Urothelium cell line (cell line): ENCODE results near the gene AKAP6.
A peak's percentile ranks its signal among the peaks of the same experiment; 100 is the strongest.
"Not testable (repeated sequence)": the region's sequence is repeated elsewhere in the genome, so short reads cannot be mapped to it uniquely, and the experiment has no call there.

Experiments
- DNase-seq: peaks from one replicate; pipeline ENCODE4 v3.0.0; 2011; ENCODE audit warnings: low spot score, mixed read lengths
- FAIRE-seq: peaks from 2 replicates; lab custom pipeline; 2011; peaks lifted over from hg19 to GRCh38; lab: Jason Lieb, UNC

The AKAP6 gene

DNA sequence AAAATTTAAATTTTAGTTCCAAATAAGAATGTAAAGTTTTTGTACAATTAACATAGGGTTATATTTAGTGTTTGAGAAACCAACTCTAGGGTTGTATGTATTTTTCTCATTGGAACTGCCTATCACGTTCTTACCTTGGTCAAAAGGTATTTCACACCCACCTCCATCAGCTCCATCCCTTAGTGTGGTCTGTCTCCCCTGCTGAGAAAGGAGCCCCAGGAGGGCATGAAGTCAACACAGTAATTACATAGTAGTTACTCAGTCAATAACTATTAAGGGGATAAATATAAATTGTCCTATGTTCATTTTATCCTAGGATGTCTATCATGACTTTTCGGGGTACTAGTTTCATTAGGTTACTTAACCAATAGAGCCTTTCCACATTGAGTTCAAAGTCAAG lies 106.3 kb downstream of the AKAP6 start:
- FAIRE-seq (no peak), DNase-seq (no peak)

DNA sequence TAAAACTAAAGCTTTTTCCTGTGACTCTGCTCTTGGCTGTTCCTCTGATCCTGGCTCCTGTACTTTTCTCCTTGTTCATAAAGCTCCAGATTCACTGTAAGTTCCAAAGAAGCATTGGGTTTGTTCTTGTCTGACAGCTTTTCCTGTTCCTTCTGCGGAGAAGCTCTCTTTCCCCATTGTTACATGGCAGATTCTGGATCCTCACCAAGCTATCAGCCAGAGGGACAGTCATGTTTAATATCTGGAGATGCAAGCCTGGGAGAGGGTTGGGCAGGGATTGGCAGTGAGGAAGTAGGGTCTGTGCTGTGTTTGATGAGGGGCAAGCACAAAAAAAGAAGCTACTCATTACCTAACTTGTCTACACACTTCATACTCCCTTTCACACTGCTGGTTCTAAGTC lies 107.9 kb downstream of the AKAP6 start:
- DNase-seq (no peak), FAIRE-seq (no peak)

DNA sequence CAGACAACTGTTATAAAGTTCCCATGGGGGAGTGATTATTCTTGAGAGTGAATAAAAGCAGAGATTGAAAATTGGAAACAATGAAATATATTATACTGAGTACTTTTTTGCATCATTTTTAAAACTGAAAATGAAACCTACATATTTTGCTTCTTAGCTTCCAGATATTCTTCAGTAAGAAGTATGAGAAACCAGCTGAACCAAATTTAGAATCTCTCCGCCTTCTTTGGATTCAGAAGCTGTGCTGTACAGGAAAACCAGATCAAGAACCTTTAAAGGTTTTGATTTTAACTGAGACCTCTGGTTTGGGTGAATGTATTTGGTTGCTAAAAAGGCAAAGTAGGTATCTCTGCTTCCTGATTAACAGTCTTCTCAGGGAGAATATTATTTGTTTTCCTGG lies 109.4 kb downstream of the AKAP6 start:
- DNase-seq (no peak), FAIRE-seq (no peak)

- no peak for FAIRE-seq
These were observed 115.0 kb downstream of the AKAP6 start for GRCh38 chr14:32443890-32444661.

GRCh38 chr14:32447371-32447770 lies 118.3 kb downstream of the AKAP6 start:
- FAIRE-seq (no peak), DNase-seq (no peak)

More at GRCh38 chr14:32443890-32444661, 115.0 kb downstream of the AKAP6 start:
- no peak for DNase-seq

- DNase-seq (no peak), FAIRE-seq (no peak)
These were observed 120.5 kb downstream of the AKAP6 start for GRCh38 chr14:32449648-32450047.

- no peak for FAIRE-seq
- no peak for DNase-seq
These were observed 122.0 kb downstream of the AKAP6 start for GRCh38 chr14:32450919-32451675.

DNA sequence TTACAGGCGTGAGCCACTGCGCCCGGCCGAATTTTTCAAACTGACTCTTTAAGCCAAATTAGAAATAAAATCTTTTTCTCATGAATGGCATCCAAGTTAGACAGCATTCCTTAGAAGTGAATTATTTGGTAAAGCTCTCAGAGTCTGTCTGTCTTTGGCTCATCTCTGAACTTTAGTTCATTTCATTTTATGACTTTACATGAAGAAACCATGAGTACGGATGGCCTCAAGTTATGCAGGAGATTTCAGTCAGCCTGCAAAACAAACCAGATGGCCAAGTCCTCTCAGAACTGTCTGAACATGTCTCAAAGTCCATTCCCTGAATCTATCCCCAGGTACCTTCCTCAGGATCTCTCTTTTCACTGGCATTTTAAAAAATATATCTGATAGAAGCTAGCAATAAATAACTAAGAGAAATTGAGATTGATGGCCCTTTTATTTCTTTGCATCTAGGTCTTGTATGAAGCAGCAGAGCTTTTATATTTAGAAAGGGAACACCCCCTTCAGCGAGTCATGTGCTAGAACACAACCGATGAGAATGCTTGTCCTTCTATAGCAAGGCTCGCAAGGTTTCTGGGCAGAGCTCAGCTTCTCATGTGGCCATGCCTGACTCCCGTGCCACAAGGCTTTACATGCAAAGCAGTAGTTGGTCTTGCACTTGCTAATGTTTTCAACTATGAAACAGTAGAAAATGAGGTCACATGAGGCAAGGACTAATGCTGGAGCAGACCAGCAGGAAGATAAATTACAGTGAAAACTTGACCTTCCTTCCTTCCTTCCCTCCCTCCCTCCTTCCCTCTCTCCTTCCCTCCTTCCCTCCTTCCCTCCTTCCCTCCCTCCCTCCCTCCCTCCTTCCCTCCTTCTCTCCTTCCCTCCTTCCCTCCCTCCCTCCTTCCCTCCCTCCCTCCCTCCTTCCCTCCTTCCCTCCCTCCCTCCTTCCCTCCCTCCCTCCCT lies 125.0 kb downstream of the AKAP6 start:
- DNase-seq: no peak
- FAIRE-seq: no peak

DNA sequence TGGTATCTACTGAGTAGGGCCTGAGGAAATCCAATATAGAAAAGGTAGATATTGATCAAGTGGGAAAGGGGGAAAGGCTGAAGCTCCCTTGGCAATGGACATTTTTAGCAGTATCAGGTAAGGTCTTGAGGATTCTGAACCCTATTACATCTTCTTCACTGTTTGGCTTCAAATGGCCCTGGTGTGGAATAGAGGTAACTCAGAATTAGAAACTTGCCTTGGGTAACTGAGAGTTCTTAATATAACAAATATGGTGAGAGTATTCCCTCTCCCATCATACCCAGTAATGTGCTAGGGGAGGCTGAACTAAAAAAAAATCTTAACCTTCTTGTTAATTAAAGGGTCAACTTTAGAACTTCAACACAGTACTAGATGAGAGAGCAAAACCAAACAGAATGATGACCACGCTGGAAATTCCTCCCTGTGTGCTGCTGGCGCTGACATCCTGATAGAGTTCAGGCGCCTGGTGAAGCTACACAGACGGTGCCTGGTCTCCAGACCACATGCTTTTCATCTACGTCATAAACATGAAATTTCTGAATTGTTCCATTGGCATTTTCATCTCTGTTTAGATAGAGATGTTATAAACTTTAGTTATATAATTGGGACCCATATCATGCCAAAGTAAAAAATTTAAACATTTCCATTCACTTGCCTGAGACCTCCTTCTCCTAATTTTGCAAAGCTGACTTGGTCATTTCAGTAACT lies 128.3 kb downstream of the AKAP6 start:
- FAIRE-seq: no peak
- no peak for DNase-seq

- DNase-seq: no peak
- no peak for FAIRE-seq
These were observed 129.6 kb downstream of the AKAP6 start for GRCh38 chr14:32458720-32459119.

- FAIRE-seq: no peak
- DNase-seq: no peak
These were observed 131.2 kb downstream of the AKAP6 start for GRCh38 chr14:32460267-32460666.

GRCh38 chr14:32462553-32462952 lies 133.5 kb downstream of the AKAP6 start:
- DNase-seq: not testable (repeated sequence)

GRCh38 chr14:32468955-32469354 lies 139.9 kb downstream of the AKAP6 start:
- peak; percentile 13 for DNase-seq
- no peak for FAIRE-seq

More at GRCh38 chr14:32462553-32462952, 133.5 kb downstream of the AKAP6 start:
- not testable (repeated sequence) for FAIRE-seq

- FAIRE-seq: no peak
- DNase-seq: peak; percentile 18
These were observed 140.5 kb downstream of the AKAP6 start for GRCh38 chr14:32469388-32470160.

DNA sequence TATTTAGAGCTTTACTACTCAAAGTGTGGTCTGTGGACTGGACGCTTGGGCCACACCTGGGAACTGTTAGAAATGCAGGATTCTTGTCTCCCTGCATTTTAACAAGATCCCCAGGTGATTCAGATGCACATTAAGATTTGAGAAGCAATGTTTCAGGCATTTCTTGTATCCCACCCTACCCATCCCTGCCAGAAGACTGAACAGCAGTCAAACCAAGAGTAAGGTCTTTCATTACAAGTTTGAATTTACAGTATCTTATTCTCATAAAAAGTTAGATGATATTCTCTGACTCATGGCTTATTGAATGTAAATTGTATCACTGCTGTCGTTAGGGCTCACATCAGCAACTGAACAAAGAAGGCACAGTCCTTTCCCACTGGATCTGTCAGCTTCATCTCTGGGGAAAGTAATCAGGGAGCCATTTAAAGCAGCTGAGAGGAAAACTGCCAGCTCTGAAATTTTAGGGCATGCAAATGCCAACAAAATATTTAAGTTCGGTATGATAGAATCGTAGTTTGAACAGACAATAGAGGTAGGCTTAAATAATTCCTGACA lies 141.1 kb downstream of the AKAP6 start:
- DNase-seq: no peak
- FAIRE-seq: no peak

GRCh38 chr14:32471181-32471580 lies 142.1 kb downstream of the AKAP6 start:
- FAIRE-seq: no peak
- no peak for DNase-seq

DNA sequence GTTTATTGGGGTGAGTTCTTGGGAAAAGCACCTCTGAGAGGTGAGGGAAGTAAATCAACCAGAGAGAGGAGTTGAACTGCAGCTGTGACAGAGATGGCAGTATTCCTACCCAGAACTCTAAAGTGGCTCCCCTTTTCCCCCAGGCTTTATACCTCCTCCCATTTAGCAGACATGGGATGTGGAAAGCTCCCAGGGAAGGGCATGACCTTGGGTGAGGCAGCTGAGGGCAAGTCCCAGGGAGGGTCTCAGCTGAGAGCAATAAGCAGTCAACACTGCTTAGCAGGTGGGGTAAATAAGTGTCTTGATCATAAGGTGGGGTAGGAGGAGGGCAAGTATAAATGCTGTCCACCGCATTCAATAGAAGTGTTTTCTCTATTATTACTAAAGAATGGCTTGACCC lies 143.0 kb downstream of the AKAP6 start:
- DNase-seq (no peak), FAIRE-seq (no peak)

GRCh38 chr14:32472512-32473463 lies 143.7 kb downstream of the AKAP6 start:
- FAIRE-seq (no peak), DNase-seq (peak; percentile 18)
